Rectal smooth muscle tissue (tissue), 1 donor: ENCODE results near the gene ASCL5.

Experiments used
- H3K27ac ChIP-seq: one replicate; pipeline ENCODE4 v1.7.0; 2013; ENCODE audit warnings: low read depth, low read length, inconsistent platforms
- H3K27me3 ChIP-seq: one replicate; pipeline ENCODE4 v1.7.0; 2013; ENCODE audit warnings: low read length; ENCODE audit not compliant: control insufficient read depth, insufficient read depth
- H3K36me3 ChIP-seq: one replicate; pipeline ENCODE4 v1.7.0; 2013; ENCODE audit warnings: low read length; ENCODE audit not compliant: control insufficient read depth, insufficient read depth
- H3K4me1 ChIP-seq: one replicate; pipeline ENCODE4 v1.7.0; 2013; ENCODE audit warnings: low read length; ENCODE audit not compliant: control insufficient read depth, insufficient read depth
- H3K4me3 ChIP-seq: one replicate; pipeline ENCODE4 v1.7.0; 2013; ENCODE audit warnings: low read length
- H3K9ac ChIP-seq: one replicate; pipeline ENCODE4 v1.7.0; 2013; ENCODE audit warnings: low read length

ASCL5 gene

DNA sequence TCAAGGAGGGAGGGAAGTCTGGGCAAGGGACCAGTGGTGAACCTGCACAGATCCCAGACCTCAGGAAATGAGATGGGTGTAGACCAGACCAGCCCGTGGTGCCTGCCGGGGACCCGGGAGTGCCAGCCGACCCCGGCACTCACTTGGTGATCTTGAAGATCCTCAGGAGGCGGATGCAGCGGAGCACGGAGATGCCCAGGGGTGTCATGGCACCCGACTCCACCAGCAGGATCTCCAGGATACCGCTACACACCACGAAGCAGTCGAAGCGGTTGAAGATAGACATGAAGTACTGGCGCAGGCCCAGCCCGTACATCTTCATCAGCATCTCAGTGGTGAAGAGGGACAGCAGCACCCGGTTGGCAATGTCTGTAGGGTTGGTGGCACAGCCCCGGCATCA is 49.2 kb downstream of the ASCL5 start:
- no peak overlapping the region for H3K4me3 ChIP-seq
- no peak overlapping the region for H3K27ac ChIP-seq
- no peaks in the 10 kb centered on the region for H3K4me1 ChIP-seq
- no peaks in the 10 kb centered on the region for H3K27me3 ChIP-seq
- no peaks in the 10 kb centered on the region for H3K36me3 ChIP-seq
- H3K9ac ChIP-seq, result no peak overlapping the region

- Histone ChIP-seq H3K27ac (no peak overlapping the region), H3K9ac (no peak overlapping the region), H3K4me1 (no peaks in the 10 kb centered on the region), H3K4me3 (no peak overlapping the region), H3K27me3 (no peaks in the 10 kb centered on the region), H3K36me3 (no peaks in the 10 kb centered on the region)
Observed at GRCh38 chr1:201077116-201077515, 49.9 kb downstream of the ASCL5 start.

GRCh38 chr1:201076092-201076491 is 50.9 kb downstream of the ASCL5 start:
- no peak overlapping the region for H3K4me3 ChIP-seq
- H3K9ac ChIP-seq, result no peak overlapping the region
- H3K36me3 ChIP-seq, result no peaks in the 10 kb centered on the region
- H3K27me3 ChIP-seq, result no peaks in the 10 kb centered on the region
- no peak overlapping the region for H3K27ac ChIP-seq
- H3K4me1 ChIP-seq, result no peaks in the 10 kb centered on the region

DNA sequence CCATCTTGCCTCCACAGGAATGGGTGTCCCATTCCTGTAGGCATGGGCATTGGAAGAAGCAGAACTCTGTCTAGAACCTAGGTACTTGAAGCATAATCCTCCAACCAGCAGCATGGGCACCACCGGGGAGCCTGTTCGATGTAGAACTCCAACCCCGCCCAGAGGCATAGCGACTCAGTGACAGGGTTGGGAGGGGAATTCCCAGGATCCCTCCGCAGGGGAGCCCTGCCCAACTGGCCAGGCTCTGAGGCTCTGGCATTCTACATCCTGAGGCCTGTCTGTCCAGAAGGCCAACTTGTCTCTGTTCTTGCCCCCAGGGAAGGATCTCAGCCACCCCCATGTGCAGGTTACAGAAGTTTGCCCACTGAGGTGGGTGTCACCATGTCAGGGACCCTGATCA is 53.0 kb downstream of the ASCL5 start:
- Histone ChIP-seq H3K27me3 (peaks cover 4% of the 10 kb centered on the region), H3K4me3 (no peak overlapping the region), H3K36me3 (no peaks in the 10 kb centered on the region), H3K9ac (no peak overlapping the region), H3K4me1 (no peaks in the 10 kb centered on the region), H3K27ac (no peak overlapping the region)

GRCh38 chr1:201072922-201073321 is 54.1 kb downstream of the ASCL5 start:
- Histone ChIP-seq H3K27me3 (peaks cover 4% of the 10 kb centered on the region), H3K27ac (no peak overlapping the region), H3K4me3 (no peak overlapping the region), H3K4me1 (no peaks in the 10 kb centered on the region), H3K9ac (no peak overlapping the region), H3K36me3 (no peaks in the 10 kb centered on the region)

- Histone ChIP-seq H3K9ac (no peak overlapping the region), H3K27me3 (peaks cover 4% of the 10 kb centered on the region), H3K4me3 (no peak overlapping the region), H3K4me1 (no peaks in the 10 kb centered on the region), H3K27ac (no peak overlapping the region), H3K36me3 (no peaks in the 10 kb centered on the region)
Observed at GRCh38 chr1:201072149-201072548, 54.8 kb downstream of the ASCL5 start.

- no peak overlapping the region for H3K4me3 ChIP-seq
- H3K27ac ChIP-seq, result no peak overlapping the region
- no peaks in the 10 kb centered on the region for H3K36me3 ChIP-seq
- H3K9ac ChIP-seq, result no peak overlapping the region
- peaks cover 4% of the 10 kb centered on the region for H3K27me3 ChIP-seq
- H3K4me1 ChIP-seq, result no peaks in the 10 kb centered on the region
Observed at GRCh38 chr1:201069636-201070035, 57.3 kb downstream of the ASCL5 start.

- Histone ChIP-seq H3K27ac (no peak overlapping the region), H3K4me1 (no peaks in the 10 kb centered on the region), H3K36me3 (no peaks in the 10 kb centered on the region), H3K27me3 (peaks cover 4% of the 10 kb centered on the region), H3K9ac (no peak overlapping the region), H3K4me3 (no peak overlapping the region)
Observed at GRCh38 chr1:201068976-201069375, 58.0 kb downstream of the ASCL5 start.

DNA sequence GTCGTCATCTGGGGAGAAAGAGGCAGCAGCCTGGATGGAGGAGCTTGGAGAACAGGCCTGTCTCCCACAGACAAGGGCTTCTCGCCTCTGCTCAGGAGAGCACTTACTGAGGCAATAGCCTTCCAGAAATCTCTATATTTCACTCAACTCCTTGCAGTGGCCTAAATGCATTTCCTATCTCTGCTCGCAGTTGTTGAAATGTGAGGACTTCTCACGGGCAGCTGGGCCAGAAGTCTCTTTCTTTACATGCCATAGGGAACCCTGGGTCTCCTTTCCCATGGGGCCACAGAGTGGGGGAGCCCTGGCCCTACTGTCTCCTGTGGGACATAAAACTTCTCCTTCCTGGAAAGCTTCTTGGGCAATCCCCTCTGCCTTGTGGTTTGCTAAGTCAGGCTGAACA is 60.0 kb downstream of the ASCL5 start:
- Histone ChIP-seq H3K9ac (no peak overlapping the region), H3K36me3 (no peaks in the 10 kb centered on the region), H3K27me3 (peaks cover 4% of the 10 kb centered on the region), H3K27ac (no peak overlapping the region), H3K4me3 (no peak overlapping the region), H3K4me1 (no peaks in the 10 kb centered on the region)

DNA sequence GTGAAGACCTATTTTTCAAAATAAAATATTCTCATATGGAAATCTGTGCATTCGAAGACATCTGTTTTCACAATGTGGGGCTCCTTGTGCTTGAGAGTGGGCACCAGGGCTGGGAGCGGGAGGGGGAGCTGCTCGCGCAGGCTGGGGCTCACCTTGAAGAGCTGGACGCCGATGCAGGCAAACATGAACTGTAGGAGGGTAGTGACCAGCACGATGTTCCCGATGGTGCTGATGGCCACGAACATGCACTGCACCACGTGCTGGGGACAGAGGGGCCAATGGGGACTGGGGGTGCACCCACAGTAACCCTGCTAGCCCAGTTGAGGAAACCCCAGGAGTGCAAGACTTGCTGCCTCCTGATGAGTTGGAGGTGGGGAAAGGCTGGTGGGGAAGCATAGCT is 61.3 kb downstream of the ASCL5 start:
- Histone ChIP-seq H3K4me3 (no peak overlapping the region), H3K36me3 (no peaks in the 10 kb centered on the region), H3K4me1 (peaks cover 3% of the 10 kb centered on the region), H3K27ac (no peak overlapping the region), H3K9ac (no peak overlapping the region), H3K27me3 (peaks cover 4% of the 10 kb centered on the region)

- H3K27me3 ChIP-seq, result no peaks in the 10 kb centered on the region
- H3K4me3 ChIP-seq, result no peak overlapping the region
- H3K4me1 ChIP-seq, result peaks cover 3% of the 10 kb centered on the region
- no peaks in the 10 kb centered on the region for H3K36me3 ChIP-seq
- no peak overlapping the region for H3K27ac ChIP-seq
- no peak overlapping the region for H3K9ac ChIP-seq
Observed at GRCh38 chr1:201064806-201065205, 62.2 kb downstream of the ASCL5 start.
